ENCODE results near the gene DEPDC1B. TPM values are rescaled to one million over a fixed set of nuclear protein-coding genes. Genes with fewer than 3 reads are reported as not detected.

The DEPDC1B gene
- total and polyA plus RNA-seq, 2 of the 8 experiments (the other 6 are each of a cell fraction or from before 2014, with no cell fraction given) = 30.8 to 67.4 TPM

DNA sequence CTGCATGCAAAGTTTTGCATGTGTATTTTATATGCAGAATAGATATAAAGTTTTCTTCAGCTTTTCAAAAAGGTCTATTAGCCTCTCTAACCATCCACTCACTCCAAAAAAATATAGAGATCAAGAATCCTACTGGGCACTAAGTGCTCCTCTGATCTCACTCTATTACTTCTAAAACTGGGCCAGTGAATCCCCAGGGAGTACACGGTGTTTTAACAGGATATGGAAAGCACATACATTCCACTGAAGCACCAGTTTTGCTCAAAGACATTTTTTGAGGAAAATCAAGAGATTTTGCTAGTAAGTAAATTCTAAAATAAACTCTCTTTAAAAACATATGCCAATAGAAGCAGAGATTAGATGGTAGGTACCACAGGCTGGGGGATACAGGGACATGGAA is 95.2 kb downstream of the DEPDC1B start (continued):
- TF ChIP-seq JUND (IDR thresholded peaks at IDR 0.05; ENCODE audit: low read length) (no peak), SRF (IDR thresholded peaks at IDR 0.05; ENCODE audit: low read depth, low read length) (no peak), POLR2AphosphoS5 (IDR thresholded peaks at IDR 0.05; ENCODE audit: low read depth, low read length) (no peak), SIRT6 (IDR thresholded peaks at IDR 0.05; ENCODE audit: low read length) (no peak)

Measured in H1 (cell line).